Measurements from ENCODE around the gene MRPS31.

The MRPS31 gene

DNA sequence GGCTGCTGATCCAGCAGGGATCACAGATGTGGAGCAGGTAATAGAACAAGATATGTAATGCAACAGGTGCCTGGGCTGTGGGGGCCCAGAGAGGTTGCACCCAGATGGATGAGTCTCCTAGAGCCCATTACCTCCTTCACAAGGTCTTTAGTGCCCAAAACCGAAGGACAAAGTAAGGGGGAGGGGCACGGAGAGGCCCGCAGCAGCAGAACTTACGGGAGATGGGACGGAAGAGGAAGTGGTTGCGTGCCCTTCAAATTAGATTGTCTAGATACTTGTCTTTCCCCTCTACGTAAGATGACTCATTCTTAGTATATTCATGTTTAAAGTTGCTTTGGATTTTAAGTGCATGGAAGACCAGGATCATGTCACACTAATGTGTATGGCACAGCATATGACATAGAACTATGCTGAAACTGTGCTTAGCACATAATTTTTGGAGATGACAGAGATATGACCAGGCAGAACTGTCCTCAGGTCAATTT, 5.7 kb upstream of the MRPS31 start:
- TF ChIP-seq, protein P1, sequence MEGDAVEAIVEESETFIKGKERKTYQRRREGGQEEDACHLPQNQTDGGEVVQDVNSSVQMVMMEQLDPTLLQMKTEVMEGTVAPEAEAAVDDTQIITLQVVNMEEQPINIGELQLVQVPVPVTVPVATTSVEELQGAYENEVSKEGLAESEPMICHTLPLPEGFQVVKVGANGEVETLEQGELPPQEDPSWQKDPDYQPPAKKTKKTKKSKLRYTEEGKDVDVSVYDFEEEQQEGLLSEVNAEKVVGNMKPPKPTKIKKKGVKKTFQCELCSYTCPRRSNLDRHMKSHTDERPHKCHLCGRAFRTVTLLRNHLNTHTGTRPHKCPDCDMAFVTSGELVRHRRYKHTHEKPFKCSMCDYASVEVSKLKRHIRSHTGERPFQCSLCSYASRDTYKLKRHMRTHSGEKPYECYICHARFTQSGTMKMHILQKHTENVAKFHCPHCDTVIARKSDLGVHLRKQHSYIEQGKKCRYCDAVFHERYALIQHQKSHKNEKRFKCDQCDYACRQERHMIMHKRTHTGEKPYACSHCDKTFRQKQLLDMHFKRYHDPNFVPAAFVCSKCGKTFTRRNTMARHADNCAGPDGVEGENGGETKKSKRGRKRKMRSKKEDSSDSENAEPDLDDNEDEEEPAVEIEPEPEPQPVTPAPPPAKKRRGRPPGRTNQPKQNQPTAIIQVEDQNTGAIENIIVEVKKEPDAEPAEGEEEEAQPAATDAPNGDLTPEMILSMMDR (IDR thresholded peaks at IDR 0.05; ENCODE audit: insufficient read depth, low read depth, low read length, missing control alignments), result no peak
- H3K4me3 ChIP-seq (ENCODE audit: low read depth, low read length), result no peak overlapping the region
- DNase-seq (ENCODE audit: low read depth), result peak; percentile 79

DNA sequence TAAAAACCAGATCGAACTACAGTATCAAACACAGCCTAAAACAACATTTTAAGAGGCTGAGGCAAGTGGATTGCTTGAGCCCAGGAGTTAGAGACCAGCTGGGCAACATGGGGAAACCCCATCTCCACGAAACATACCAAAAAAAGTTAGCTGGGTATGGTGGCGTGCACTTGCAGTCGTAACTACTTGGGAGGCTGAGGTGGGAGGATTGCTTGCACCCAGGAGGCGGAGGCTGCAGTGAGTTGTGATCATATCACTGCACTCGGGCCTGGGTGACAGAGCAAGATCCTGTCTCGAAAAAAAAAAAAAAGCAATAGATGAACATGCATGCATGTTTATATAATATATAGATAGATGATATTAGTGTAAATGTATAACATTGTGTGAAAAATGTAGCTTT, 5.2 kb upstream of the MRPS31 start:
- H3K4me3 ChIP-seq (ENCODE audit: low read depth, low read length), result no peak overlapping the region
- no peak for DNase-seq (ENCODE audit: low read depth)
- TF ChIP-seq, protein P1 (IDR thresholded peaks at IDR 0.05; ENCODE audit: insufficient read depth, low read depth, low read length, missing control alignments), result no peak

DNA sequence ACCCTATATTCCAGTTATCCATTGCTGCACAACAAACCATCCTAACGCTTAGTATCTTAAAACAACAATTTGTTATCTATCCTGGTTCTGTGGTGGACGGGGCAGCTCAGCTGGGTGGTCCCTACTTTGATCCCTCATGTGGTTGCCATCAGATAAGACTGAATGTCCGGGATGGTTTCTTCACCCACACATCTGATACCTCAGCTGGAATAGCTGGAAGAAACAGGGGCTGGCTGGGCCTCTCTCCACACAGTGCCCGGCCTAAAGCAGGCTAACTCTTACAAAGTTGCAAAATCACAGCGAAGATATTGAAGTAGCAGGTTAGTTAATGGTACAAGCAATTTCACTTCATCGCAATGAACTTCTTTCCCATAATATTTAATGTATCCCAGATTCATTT, 3.7 kb upstream of the MRPS31 start:
- H3K4me3 ChIP-seq (ENCODE audit: low read depth, low read length), result no peak overlapping the region
- TF ChIP-seq, protein P1 (IDR thresholded peaks at IDR 0.05; ENCODE audit: insufficient read depth, low read depth, low read length, missing control alignments), result no peak
- no peak for DNase-seq (ENCODE audit: low read depth)

DNA sequence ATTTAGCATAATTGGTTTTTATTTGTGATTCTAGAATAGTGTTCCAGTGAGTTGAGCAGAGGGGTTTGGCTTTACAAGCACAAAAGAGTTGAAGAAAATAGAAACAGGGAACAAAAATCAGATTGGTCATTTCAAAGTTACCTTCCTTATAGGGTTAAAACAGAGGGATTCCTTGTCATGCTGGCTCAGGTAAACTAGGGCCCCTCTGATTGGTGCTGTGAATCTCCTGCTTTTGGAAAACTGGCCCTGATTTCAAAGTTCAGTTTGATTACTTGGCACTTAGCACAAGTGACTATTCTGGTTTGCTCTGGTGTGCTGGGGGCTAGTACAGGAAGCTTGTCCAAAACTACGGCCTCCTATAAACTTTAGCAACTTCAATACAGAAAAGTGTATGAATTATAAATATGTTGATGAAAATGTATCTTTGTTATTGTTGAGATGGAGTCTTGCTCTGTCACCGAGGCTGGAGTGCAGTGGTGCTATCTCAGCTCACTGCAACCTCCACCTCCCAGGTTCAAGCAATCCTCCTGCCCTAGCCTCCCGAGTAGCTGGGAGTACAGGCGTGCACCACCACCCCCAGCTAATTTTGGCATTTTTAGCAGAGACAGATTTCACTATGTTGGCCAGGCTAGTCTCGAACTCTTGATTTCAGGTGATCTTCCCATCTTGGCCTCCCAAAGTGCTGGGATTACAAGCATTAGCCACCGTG, 1.9 kb upstream of the MRPS31 start:
- no peak for DNase-seq (ENCODE audit: low read depth)
- TF ChIP-seq, protein P1 (IDR thresholded peaks at IDR 0.05; ENCODE audit: insufficient read depth, low read depth, low read length, missing control alignments), result no peak
- no peak overlapping the region for H3K4me3 ChIP-seq (ENCODE audit: low read depth, low read length)

DNA sequence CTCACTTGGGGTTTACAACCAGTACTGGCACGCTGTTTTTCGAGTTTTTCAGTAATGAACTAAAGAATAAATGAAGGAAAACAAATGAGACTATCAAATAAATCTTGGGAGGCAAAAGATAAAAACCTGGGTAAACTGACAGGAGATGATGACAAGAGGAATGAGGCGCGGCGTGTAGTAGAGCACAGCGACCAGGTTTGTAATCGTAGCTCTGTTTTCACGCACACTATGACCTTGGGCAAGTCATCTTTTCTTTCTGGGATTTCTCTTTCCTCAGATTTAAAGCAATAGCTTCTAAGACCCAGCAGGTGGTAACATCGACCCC, 419 bp downstream of the MRPS31 start:
- TF ChIP-seq, protein P1 (IDR thresholded peaks at IDR 0.05; ENCODE audit: insufficient read depth, low read depth, low read length, missing control alignments), result no peak
- no peak for DNase-seq (ENCODE audit: low read depth)
- H3K4me3 ChIP-seq (ENCODE audit: low read depth, low read length), result peak overlapping the region; percentile 82

DNA sequence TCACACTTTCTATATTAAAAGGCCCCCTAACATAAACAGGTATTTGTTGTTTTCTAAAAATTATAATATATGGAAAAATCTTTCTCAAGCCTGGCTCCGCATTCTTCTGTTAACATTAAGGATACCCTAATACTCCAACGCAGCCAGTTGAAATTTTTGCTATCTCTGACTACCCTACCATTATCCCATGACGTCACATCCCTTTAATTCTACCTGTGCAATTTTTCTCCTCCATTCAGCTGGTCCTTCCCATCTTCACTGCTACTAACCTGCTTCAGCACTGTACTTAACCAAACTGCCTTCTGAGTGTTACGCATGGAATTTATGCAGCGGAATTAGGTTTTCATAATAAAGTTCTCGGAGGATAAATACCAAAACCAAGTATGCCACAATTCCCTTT, 1.0 kb downstream of the MRPS31 start:
- peak overlapping the region; percentile 82 for H3K4me3 ChIP-seq (ENCODE audit: low read depth, low read length)
- TF ChIP-seq, protein P1 (IDR thresholded peaks at IDR 0.05; ENCODE audit: insufficient read depth, low read depth, low read length, missing control alignments), result no peak

DNA sequence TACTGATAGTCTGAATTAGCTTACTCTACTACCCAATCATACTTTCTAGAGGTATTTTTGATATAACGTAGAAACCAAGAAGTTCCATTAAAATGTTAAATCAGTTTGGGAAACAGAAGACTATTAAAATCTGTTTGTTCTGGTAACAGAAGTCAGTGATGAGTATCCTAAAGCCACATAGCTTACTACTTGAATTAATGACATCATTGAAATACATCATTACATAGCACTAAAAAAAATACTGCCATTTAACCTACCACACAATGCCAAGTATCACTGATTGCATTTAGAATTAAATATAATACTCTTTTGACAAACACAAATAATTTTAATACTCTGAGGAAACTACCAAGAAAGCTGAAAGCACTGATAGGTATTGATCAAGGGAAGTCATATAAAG, 5.4 kb downstream of the MRPS31 start:
- no peak for DNase-seq (ENCODE audit: low read depth)
- TF ChIP-seq, protein P1 (IDR thresholded peaks at IDR 0.05; ENCODE audit: insufficient read depth, low read depth, low read length, missing control alignments), result no peak

More for the DNA sequence above, 1.0 kb downstream of the MRPS31 start:
- no peak for DNase-seq (ENCODE audit: low read depth)

More for the DNA sequence above, 5.4 kb downstream of the MRPS31 start:
- H3K4me3 ChIP-seq (ENCODE audit: low read depth, low read length), result no peak overlapping the region
